Measurements from ENCODE around the gene TDRD10.

DNA sequence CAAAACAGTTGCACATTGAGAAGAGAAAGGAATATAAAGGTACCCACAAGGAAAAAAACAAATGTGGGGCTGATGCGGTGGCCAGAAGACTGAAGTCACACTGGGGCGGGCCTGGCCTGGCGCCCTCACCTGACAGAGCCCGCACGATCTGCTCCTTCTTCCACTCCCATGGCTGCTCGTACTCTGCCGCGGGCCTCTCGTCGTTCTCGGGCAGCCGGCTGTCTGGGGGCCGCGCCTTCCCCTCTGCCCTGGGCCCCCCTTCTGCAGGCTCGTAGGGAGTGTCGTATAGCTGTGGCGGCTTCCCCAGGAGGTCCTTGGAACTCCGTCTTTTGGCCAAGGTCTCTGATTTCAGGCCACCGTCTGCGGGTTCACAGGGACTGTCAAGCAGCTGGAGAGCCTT lies 13.1 kb upstream of the TDRD10 start:
- TF ChIP-seq POLR2A (IDR thresholded peaks at IDR 0.05; ENCODE audit: low read depth, low read length) (no peak), POLR2AphosphoS5 (IDR thresholded peaks at IDR 0.05; ENCODE audit: low read depth, low read length) (no peak), TAF1 (IDR thresholded peaks at IDR 0.05; ENCODE audit: borderline replicate concordance, low read depth, low read length) (no peak)
